Measurements from ENCODE around the gene CAMK2D.

GRCh38 chr4:113750296-113750695, 11.2 kb downstream of the CAMK2D start:
- TF ChIP-seq EZH2phosphoT487 (IDR thresholded peaks at IDR 0.05; ENCODE audit: low read length): no peak
- no peak for TF ChIP-seq CTCF (IDR thresholded peaks at IDR 0.05; ENCODE audit: low read length)
